Fibroblast of peridontal ligament (primary cell): ENCODE data around the gene C17orf78.
A peak's percentile ranks its signal among the peaks of the same experiment; 100 is the strongest.
"Not testable (repeated sequence)": the region's sequence is repeated elsewhere in the genome, so short reads cannot be mapped to it uniquely, and the experiment has no call there.

Source experiments
- DNase-seq: peaks from one replicate; pipeline ENCODE4 v3.0.0-alpha.2; 2010; ENCODE audit errors: extremely low read depth

C17orf78 gene

DNA sequence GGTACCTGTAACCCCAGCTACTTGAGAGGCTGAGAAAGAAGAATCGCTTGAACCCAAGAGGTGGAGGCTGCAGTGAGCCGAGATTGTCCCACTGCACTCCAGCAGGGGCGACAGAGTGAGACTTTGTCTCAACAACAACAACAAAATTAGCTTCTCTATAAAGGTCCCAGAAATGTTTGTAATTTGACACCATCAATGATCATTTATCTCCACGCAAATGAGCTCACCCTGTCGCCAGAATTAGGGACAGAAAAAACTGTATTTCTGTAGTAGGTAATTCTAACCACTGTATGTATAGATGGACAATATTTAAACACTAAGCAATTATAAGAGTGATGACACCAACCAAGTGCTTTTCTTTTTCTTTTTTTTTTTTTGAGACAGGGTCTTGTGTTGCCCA lies 10.7 kb downstream of the C17orf78 start:
- DNase-seq = no peak

DNA sequence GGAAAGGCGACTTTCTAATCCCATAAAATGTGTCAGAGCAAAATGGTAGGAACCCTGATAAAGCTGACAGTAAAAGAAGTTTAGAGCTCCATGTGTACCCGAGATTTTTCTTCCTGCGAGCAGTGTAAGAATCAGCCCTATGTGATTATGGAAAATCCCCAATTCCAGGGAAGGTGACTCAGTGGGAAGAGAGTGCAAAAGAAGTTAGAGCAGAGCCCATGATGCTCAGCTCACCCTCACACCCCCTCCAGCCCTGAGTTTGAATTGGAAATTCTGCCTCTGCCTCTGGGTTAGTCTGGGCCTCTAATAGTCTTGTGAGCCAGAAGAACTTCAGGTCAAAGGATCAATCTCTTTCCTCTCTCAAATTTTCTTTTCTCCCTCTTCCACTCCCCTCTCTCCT lies 12.5 kb downstream of the C17orf78 start:
- peak; percentile 59 for DNase-seq

DNA sequence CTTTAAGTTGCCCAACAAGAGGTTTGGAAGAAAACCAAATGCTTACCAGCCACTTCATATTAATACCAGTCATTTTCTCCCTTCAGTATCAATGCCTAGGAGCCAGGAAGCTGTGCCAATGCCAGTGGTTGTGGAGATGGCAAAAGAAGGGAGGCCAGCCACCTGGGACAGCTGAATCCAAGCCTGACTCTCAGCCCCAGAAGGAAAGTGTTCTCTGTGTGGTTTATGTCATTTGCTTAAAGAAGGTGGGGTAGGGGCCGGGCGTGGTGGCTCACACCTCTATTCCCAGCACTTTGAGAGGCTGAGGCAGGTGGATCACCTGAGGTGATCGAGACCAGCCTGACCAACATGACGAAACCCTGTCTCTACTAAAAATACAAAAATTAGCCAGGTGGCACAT lies 13.4 kb downstream of the C17orf78 start:
- no peak for DNase-seq

DNA sequence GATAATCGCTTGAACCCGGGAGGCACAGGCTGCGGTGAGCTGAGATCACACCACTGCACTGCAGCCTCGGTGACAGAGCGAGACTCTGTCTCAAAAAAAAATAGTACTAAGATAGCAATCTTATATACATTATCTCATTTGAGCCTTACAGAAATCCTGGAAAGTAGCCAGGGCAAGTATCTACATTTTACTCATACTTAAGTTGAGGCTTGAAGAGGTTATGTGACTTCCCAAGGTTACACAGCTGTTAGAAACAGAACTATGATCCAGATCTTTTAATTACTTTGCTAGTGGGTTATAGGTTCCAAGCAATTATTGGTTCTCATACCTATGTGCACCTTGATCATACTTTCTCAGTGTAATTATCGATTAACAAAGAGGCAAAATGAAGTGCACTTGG lies 15.4 kb downstream of the C17orf78 start:
- DNase-seq = no peak

DNA sequence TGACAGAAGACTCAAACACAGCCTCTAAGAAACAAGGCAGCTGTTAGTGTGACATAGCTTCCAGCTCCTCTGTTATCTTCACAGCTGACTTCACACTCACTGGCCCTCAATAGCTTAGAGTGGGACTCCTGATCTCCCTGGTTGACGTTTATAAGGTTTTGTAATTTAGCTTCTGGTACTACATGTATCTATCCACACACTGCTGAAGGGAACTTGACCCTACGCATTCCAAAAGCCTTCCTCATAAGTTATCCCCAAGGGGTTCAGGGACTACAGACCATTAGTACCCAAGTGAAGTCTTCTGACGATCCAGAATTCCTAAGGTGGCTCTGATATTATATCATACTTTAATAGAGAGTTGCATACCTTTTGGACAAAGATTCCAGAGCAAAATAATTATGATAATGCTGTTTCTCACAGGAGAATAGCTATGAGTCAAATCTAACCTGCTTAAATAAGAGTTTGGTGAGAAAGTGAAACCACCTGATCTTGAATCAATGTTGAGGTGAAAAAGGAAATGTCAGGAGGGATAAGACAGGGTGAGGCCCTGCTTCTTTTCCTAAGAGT lies 16.3 kb downstream of the C17orf78 start:
- DNase-seq = peak; percentile 77

DNA sequence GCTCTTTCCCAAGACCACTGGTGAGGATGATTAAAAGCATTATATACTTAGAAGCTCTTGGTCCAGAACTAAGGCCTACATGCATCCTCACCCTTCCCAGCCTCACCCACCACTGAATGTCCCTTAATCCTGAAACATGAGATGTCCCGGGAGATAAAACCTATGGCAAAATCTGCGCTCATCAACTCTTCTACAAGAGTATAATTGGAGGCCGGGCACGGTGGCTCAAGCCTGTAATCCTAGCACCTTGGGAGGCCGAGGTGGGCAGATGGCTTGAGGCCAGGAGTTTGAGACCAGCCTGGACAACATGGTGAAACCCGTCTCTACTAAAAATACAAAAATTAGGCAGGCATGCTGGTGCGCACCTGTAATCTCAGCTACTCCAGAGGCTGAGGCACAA lies 17.6 kb downstream of the C17orf78 start:
- DNase-seq = no peak

DNA sequence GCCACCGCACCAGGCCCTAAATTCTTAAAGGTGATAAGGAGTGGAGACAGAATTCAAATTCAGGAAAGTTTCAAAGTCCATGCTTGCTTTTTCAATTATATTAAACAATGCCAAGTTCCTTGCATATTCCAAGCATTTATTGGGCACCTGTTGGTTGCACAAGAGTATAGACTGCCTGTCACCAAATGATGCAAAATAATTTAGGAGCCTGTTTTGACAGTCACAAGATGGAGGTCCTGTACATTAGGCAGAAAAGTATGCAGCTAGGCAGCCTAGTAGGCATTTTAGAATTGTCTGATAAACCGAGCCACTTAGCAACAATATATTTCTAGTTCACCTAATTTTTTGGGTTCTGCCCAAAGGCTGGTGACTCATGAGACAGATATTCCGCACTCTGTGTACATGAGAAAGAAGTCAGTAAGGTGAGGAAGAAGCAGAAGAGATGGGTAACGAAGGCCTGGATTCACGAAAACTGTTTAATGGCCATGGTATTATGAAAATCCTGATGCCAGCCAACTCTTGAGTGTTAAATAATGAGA lies 23.5 kb downstream of the C17orf78 start:
- DNase-seq = no peak

DNA sequence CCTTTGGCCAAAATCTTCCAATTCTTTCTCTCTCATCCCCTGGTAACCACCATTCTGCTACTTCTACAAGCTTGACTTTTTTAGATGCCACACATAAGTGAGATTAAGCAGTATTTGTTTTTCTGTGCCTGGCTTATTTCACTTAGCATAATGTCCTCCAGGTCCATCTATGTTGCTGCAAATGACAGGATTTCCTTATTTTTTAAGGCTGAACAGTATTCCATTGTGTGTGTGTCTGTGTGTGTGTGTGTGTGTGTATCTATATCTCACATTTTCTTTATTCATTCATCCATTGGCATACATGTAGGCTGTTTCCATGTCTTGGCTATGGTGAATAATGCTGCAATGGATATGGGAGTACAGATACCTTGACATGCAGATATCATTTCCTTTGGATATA lies 24.7 kb downstream of the C17orf78 start:
- DNase-seq = no peak

DNA sequence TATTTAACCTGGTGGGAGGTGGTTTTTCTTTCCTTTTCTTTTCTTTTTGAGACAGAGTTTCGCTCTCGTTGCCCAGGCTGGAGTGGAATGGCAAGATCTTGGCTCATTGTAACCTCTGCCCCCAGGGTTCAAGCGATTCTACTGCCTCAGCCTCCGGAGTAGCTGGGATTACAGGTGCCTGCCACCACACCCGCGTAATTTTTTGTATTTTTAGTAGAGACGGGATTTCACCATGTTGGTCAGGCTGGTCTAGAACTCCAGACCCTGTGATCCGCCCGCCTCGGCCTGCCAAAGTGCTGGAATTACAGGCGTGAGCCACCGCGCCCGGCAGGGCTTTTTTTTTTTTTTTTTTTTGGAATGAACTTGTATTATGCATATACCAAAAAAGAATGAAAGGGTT lies 29.7 kb downstream of the C17orf78 start:
- not testable (repeated sequence) for DNase-seq

DNA sequence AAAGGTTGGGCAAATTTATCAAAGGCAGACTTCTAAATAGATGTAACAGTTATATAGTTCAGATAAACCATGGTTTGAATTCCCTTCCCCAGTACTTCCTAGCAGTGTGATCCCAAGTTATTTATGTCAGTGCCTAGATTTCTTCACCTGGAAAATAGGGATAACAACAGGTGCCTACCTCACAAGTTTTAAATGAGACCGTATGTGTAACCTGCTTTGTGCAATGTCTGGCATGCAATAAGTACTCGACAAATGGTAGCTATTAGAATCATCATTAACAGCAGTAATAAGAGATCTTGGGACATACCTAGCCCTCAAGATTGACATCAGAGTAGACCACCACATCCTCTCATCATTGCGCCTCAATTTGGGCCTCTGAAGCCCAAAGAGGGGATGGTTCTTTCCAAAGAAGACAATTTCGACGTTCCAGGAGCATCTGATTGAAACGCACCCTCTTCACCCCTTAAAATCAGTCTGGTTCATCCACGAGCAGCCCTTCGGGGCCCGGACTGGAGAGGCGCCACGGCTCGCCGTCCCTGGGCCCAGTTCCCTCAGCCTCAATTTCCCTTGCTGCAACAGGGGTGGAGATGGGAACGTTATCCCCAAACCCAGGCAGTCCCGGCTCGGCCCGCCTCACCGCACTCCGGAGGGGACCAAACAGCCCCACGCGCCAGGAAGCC lies 30.3 kb downstream of the C17orf78 start:
- peak; percentile 14 for DNase-seq

DNA sequence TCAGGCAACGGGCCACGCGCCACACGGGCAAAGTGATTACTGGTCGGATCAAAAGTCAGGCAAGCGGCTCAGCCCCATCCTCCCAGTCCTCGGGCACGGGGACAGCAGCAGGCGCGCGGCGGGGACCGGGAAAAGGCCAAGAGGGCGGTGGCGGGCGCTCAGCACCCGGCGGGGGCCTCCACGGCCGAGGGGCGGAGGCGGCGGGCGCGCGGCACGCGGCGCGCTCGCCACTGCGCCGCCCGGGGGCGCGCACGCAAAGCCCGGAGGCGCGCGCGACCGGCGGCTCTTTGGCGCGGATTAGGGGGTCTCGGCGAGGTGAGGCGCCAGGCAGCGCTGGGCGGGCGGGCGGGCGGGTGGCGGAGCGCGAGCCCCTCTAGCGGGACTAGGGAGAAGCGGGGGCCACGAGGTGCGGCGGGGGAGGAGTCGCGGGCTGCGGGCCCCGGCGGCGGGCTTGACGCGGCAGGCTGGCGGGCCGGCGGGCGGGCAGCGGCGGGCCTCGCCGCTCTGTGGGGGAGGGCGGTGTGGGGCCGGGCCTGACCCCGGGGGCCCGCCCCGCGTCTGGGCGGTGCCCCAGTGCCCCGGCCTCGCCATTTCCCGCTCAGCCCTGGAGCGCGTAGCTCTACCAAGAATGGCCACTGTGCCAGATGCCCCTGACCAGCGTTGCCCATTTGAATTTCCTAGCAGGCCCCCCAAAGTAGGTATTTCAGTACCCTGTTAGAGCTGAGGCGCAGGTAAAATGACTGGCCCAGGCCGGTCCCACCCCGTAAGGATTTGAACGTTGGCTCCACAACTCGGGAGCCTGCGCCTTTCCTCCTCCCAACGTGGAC lies 31.1 kb downstream of the C17orf78 start, which contains the start of the genes ACACA and TADA2A:
Gene ACACA (minus strand): TSS at position 202 of the 827 bp plus-strand sequence. CDS start 537 bp downstream, outside the sequence.
Gene TADA2A (plus strand): TSS at position 252 of the 827 bp plus-strand sequence. CDS start 4,480 bp downstream, outside the sequence.
- DNase-seq = peak; percentile 67

DNA sequence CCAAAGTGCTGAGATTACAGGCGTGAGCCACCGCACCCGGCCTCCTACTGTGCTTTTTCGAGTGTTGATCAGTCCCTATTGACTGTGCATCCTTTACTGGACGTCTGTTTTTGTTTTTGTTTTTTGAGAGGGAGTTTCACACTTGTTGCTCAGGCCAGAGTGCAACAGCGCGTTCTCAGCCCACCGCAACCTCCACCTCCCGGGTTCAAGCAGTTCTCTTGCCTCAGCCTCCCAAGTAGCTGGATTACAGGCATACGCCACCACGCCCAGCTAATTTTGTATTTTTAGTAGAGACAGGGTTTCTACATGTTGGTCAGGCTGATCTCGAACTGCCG lies 32.3 kb downstream of the C17orf78 start:
- DNase-seq = not testable (repeated sequence)

DNA sequence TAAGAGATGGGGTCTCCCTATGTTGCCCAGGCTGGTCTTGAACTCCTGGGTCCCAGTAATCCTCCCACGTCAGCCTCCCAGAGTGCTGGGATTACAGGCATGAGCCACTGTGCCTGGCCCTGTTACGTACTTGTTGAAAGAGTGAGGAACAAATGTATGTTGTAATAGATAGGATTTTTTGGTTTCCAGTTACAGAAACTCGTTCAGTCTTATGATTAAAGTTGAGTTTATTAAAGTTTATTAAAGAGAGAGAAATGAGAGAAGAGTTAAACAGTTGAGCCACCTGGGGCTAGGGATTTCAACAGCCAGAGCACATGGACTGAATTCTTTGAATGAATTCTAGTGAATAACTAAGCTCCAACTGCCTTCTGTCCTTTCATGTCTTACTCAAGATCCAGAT lies 34.6 kb downstream of the C17orf78 start:
- no peak for DNase-seq

DNA sequence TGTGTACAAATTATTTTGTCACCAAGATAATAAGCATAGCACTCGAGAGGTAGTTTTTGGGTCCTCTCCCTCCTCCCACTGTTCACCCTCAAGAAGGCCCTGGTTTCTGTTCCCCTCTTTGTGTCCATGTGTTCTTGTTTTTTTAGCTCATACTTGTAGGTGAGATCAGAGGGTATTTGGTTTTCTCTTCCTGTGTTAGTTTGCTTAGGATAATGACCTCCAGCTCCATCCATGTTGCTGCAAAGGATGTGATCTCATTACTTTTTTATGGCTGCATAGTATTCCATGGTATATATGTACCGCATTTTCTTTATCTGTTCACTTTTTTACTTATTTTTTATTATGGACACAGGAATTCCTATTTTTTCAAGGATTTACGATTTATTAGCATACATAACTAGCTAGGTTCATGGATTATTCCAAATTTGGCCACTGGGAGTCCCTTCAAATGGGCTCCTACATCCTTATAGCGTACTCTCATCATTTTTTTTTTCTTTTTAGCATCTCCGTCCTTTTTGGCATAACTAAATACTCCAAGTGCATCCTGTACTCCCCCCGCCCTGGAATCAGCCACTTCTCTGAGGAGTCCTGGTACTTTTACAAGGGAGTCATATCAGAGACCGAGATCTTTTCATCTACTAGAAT lies 38.2 kb downstream of the C17orf78 start:
- DNase-seq = peak; percentile 20

DNA sequence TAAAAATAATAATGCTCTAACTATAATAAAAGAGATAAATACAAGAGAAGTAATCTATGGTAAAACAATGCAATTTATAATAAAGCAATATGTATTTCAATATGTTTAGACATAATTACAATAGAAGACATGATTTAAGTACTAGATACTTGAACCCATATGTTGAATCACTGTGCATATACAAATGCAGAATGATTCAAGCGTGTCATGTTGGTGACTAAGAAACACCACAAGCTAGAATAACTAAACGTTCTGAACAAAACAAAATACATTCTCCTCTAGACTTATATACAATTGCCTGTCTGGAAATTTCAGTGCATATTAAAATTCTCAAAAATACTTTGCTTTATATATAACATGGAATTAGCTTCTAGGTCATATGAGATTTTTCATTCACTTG lies 42.1 kb downstream of the C17orf78 start:
- peak; percentile 35 for DNase-seq

DNA sequence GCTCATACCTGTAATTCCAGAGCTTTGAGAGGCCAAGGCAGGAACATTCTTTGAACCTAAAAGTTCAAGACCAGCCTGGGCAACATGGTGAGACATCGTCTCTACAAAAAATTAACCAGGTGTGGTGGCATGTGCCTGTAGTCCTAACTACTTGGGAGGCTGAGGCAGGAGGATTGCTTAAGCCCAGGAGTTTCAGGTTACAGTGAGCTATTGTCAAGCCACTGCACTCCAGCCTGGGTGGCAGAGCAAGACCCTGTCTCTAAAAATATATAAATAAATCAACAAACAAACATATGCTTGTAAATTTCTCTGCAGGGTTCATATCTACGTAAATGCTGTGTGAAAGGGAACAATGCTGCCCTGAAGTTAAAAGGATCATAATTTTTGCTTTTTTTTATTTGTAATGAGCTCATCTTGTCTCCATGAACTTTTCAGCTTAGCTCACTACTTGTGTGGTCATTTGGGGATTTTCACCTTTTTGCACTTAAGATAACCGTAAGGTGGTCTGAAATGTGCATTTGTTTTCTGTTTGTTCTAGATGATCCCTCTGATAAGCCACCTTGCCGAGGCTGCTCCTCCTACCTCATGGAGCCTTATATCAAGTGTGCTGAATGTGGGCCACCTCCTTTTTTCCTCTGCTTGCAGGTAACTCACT lies 47.3 kb downstream of the C17orf78 start:
- no peak for DNase-seq

DNA sequence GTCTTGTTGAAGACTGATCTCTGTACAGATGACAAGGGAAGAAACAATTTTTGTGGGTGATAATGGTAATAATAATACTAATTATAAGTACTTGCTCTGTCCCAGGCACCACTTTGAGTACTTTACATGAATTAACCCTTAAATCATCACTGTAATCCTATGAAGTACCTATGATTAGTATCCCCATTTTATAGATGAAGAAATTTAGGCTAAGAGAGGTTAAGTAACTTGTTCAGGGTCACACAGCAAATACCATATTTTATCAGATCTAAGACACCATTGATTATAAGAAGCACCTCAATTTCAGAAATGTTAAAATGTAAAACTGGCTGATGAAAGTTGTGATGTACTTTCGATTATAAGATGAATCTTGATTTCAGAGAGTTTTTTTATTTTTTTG lies 49.5 kb downstream of the C17orf78 start:
- DNase-seq = no peak

DNA sequence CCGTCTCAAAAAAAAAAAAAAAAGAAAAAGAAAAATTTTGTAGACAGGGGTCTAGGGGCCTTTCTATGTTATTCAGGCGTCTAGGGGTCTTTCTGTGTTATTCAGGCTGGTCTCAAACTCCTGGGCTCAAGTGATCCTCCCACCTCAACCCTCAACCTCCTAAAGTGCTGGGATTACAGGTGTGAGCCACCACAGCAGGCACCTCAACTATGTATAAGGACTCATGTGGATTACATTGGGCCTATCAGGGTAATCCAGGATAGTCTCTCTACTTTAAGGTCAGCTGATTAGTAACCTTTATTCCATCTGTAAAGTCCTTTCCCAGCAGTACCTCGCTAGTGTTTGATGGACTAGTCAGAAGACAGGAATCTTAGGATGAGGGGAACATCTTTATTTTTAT lies 53.3 kb downstream of the C17orf78 start:
- DNase-seq = no peak

DNA sequence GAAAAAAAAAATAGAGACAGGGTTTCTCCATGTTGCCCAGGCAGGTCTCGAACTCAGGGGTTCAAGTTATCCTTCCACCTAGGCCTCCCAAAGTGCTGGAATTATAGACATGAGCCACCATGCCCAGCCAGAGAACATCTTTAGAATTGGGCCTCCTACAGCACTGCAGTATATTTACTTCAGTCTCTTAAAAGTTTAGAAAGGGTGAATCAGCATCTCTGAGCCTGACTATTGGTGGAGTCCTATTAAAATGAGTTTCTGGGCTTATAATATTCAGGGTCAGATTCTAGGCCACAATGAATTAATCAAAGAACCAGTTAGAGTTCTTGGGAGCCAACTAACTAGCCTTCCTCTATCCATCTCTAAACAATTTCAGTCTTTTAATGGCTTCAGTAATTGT lies 53.7 kb downstream of the C17orf78 start:
- DNase-seq = peak; percentile 31

DNA sequence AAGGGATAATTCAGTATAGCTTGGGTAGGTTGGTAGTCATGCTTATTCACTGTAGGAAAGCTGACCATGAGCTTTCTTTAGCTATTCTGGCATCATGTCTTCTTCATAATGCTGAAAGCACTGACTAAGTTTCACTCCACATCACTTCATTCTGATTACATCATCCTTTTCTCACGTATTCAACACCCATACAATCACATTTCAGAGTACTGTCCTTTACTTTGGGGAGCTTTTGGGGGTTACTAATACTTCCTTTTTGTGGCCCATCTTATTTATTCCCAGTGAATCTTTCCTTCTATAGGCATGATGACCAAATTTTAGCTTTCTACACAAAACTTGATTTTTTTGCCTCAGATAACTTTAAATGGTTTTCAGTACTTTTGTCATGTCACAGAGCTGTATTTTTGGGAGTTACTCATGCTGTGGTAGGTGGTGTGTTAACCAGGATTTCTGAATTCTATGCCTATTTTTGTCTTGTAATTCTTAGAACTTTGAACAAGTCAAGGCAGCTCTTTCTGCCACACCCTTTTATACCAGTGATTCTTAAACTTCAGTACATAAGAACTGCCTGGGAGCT lies 54.4 kb downstream of the C17orf78 start:
- peak; percentile 79 for DNase-seq

DNA sequence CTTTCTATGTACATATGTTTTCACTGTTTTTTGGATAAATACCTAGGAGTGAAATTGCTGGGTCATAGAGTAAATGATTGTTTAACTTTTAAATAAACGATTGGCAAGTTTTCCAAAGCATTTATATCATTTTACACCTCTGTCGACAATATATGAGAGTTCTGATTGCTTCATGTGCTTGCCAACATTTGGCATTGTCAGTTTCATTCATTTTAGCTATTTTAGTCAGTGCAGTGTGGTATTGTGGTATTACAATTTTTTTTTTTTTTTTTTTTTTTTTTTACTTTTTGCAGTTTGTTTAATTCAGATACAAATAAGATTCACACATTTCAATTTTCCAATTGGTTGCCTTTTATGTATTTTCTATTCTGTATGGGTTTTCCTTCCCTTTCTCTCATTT lies 56.9 kb downstream of the C17orf78 start:
- DNase-seq = no peak
